NCI-H1105 (cell line): ENCODE data around the gene LCLAT1.

ENCODE experiments used
- DNase-seq: peaks from one replicate; lab custom pipeline; 2025; lab: John Stamatoyannopoulos, UW

Gene LCLAT1

GRCh38 chr2:30514848-30515435 lies 67.9 kb downstream of the LCLAT1 start:
- DNase-seq = no peak

DNA sequence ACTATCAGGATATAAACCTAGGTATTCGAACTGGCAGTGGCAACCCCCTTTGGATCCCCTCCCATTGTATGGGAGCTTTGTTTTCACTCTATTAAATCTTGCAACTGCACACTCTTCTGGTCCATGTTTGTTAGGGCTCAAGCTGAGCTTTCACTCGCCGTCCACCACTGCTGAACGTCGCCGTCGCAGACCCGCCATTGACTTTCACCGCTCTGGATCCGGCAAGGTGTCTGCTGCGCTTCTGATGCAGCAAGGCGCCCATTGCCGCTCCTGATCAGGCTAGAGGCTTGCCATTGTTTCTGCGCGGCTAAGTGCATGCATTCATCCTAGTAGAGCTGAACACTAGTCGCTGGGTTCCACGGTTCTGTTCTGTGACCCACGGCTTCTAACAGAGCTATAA lies 69.1 kb downstream of the LCLAT1 start:
- DNase-seq = no peak

DNA sequence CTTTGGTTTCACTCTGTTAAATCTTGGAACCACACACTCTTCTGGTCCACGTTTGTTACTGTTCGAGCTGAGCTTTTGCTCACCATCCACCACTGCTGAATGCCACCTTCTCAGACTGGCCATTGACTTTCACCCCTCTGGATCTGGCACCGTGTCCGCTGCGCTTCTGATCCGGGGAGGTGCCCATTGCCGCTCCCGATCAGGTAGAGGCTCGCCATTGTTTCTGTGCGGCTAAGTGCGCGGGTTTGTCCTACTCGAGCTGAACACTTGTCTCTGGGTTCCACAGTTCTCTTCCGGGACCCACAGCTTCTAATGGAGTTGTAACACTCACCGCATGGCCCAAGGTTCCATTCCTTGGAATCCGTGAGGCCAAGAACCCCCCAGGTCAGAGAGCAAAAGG lies 72.8 kb downstream of the LCLAT1 start:
- no peak for DNase-seq

DNA sequence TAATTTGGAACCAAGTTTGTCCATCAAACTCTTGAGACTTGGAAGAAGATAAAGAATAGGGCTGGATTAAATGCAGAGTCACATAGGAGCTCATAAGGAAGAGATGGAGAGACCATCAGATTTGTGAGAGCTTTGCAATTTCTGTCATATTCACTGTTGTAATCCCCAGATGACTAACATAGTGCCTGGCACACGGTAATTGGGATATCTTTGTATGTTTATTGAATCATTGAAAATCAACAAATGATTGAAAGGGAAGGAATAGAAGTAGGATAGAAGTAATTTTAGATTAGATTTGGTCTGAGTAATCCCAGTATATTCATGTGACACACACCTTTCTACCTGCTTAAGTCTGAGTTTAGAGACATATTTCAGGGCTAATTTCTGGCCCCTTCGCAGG lies 75.4 kb downstream of the LCLAT1 start:
- DNase-seq = no peak

- DNase-seq = no peak
These were observed 80.4 kb downstream of the LCLAT1 start for GRCh38 chr2:30527411-30527810.

GRCh38 chr2:30527859-30528258 lies 80.8 kb downstream of the LCLAT1 start:
- DNase-seq = no peak

GRCh38 chr2:30530346-30530745 lies 83.3 kb downstream of the LCLAT1 start:
- DNase-seq = no peak

DNA sequence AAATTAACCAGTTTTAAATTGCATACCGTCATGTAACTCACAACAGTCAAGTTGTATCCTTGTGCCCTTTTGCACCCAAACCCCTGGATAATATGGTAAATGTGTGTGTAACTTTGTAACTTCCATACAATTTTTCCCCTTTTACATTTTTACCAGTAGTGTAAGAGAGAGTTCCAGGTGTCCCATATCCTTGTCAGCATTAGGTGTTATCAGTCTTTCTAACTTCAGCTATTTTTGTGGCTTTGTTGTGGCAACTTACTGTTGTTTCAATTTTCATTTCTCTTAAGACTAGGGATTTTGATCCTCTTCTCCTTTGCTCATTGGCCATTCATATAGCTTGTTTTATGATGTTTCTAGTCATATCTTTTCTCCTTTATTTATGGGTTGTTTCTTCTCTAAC lies 94.6 kb downstream of the LCLAT1 start:
- no peak for DNase-seq

DNA sequence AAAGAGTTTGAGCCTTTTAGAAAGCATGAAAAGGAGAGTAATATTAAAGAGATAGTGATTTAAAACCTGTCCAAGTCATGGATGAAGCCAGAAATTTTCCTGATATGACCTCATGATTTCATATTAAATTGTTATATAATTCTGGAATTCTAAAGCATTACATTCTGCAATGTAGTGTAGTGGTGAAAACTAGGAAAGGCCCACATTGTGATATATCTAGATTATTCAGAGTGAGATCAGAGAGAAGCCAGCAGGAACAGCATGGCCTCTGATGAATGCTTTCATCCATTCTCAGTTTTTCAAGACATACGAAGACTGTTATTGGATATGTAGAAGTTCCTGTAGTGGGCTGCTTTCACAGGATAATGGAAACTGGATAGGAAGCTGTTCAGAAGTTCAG lies 98.8 kb downstream of the LCLAT1 start:
- no peak for DNase-seq

- DNase-seq = no peak
These were observed 101.3 kb downstream of the LCLAT1 start for GRCh38 chr2:30548386-30548785.

DNA sequence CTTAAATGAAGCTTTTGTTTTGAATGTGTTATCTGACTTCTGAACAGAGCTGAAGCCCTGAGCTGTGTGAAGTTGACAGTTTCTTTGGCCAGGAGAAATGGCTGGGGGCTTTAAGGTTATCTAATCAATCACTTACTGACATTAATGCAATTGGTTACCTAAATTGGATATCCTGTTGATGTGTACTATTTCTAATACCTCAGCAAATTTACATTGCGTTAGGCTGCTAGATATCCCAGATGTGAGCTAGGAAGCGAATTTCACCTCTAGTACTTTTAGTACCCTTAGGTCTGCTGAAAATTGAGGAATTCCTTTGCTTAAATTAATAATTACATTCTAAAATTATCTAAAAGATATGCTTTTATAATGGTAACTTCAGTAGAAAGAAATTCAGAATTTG lies 102.0 kb downstream of the LCLAT1 start:
- DNase-seq = no peak

DNA sequence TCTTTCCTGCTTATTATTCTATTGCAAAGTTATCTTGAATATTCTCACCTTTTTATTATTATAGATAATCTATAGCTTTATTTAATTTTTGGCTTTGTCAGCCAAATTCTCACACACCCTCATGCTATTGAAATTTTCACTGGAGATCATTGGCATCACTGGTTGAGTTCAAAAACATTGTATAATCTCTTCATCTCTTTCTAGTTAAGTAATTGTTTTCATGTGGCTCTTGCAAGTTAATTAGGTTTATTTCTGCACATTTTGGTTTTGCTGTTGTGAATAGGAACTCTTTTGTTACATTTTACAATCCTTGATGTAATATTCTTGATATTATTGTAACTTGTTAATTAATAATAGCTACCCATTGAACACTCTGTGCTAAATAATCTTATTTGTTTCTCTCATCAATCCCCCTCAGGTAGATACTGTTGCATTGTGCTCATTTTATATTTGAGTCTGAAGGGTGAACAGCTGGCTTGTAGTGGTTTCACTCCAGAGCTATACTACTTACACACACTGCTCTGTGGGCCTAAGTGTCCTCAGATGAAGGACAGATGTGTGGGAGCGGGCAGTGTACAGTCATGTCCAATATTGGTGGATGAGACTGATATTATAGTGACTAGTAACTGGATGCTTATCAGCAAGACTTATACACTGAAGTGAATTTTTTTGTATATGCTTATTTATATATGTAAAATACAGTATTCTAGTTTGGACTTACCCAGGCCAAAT lies 112.7 kb downstream of the LCLAT1 start:
- no peak for DNase-seq

- DNase-seq = no peak
These were observed 114.3 kb downstream of the LCLAT1 start for GRCh38 chr2:30561349-30561748.

GRCh38 chr2:30565851-30566358 lies 118.9 kb downstream of the LCLAT1 start:
- no peak for DNase-seq

DNA sequence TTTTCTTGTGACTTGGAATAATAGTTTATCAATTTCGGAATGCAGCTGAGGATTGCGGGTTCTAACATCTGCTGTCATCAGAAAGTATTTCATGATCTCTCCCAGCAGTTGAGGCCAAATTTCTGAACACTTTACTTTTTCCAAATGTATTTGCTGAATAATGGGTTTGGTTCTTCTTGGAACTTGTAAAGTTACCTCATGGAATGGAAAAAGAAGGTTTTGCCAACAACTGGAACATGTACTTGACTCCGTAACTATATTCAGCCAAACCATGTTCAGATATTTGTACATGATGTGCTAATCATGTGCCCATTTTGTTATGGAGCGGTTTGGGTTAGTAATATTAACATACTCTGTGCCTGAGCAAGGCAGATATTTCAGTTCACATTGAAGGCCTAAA lies 119.6 kb downstream of the LCLAT1 start:
- no peak for DNase-seq

DNA sequence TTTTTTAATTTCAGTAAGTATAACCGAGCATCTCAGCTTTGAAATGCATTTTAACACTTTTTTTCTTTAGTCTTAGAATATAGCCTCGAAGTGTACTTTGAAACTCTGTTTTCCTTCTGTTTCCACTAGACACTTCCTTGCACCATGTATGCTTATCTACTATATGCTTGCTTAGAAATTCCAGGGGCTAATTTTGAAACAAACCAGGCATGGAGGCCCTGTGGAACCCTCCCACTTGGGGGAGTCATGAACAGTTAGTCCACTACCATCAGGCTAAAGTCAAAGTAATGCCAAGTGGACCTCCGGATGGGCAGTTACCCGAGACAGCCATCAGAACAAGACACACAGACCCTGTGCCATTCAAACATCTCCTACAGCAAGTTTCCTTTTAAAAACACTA lies 120.3 kb downstream of the LCLAT1 start:
- no peak for DNase-seq

- DNase-seq = no peak
These were observed 122.9 kb downstream of the LCLAT1 start for GRCh38 chr2:30569946-30570345.

- DNase-seq = no peak
These were observed 130.1 kb downstream of the LCLAT1 start for GRCh38 chr2:30577151-30577550.

DNA sequence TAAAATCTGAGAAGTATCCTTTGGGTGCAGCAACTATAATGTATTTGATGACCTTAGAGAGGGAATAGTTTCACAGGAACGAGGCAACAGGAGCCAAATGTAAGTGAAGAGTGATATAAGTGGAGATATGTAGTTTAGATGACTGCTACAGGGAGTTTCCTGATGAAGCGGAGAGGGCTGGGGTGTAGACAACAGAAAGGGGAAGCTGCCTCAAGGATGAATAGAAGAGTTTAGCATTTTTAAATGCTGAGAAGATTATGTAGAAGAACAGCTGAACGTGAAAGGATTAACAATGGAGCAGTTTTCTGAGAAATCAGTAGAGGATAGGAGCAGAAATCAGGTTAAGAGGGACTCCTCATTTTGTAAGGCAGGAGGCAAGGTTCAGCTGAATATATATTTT lies 133.3 kb downstream of the LCLAT1 start:
- no peak for DNase-seq

DNA sequence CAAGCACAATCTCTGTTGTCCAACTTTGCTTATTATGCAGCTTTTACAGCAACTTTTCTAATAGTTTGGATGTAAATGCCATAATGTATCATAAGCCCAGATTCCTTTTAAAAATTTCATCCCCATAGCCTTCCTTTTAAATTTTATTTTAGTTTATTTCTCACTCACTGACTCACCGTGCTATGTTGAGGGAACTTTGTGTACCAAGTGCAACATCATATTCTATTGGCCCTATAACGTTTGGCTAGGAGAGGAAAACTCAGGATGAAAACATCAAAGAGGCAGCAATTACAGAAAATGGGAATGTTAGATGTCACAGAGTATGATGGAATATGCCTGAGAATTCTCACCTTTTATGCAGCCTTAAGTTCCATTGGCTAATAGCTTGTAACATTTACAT lies 135.5 kb downstream of the LCLAT1 start:
- no peak for DNase-seq

DNA sequence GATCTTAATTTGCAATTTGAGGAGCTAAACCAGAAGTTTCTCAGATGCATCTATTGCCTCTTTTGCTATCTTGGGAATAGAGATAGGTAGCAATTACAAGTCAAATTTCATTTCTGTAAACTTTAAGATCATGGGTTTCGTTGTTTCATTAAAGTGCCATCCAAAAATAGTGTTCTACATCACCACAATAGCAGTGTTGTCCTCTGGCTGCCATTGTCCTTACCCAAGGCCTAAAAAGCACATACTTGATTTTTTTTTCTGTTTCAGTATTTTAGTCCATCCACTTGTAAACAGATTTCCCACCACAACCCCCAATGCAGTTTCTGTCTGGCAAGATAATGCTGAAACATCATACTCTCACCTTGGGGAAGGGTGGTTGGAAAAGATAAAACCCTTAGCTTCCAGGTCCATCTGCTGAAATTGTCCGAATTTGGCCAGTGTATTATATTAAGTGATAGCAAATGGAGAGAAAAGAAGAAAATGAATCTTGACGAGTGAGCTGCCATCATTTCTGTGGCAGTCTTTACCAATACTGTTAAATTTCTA lies 136.2 kb downstream of the LCLAT1 start:
- no peak for DNase-seq

- no peak for DNase-seq
These were observed 137.1 kb downstream of the LCLAT1 start for GRCh38 chr2:30584116-30584515.

GRCh38 chr2:30588994-30589393 lies 141.9 kb downstream of the LCLAT1 start:
- no peak for DNase-seq

GRCh38 chr2:30590407-30590806 lies 143.4 kb downstream of the LCLAT1 start:
- no peak for DNase-seq
